Breast epithelium (tissue), 3 donors: ENCODE measurements around the gene NELL1.

ENCODE experiments used
- POLR2A ChIP-seq: fragments of 450-650 bp; IDR thresholded peaks from one replicate; pipeline ENCODE4 v1.6.1; 2016; ENCODE audit warnings: antibody characterized with exemption, mild to moderate bottlenecking, moderate library complexity
- POLR2AphosphoS5 ChIP-seq, 3 donors: sonication (generic); formaldehyde crosslinking; IDR thresholded peaks; one replicate each; pipeline ENCODE4 v1.6.1; 2017; ENCODE audit warnings: antibody characterized with exemption in 3 of 3

DNA sequence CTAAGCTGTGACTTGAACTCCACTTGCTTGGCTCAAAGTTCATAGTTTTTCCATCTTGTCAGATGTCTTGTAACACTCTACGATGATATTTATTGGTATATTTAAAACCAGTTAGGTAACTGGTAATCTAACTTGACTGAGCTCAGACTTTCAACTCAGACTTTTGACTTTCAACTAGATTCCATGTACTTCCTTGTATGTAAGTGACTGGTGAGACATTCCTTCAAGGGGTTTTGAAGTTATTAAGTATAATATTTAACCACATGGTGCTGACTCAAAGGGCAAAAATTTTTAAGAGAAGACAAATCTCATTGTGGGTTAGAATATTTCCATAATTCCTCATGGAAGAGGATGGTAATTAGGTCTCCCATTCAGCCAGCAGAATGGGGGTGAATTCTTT lies 892.2 kb downstream of the NELL1 start:
- no peak for TF ChIP-seq POLR2AphosphoS5 (IDR thresholded peaks at IDR 0.05)
- TF ChIP-seq POLR2A = no peak
